Testis (tissue), 3 donors: ENCODE results near the gene EEFSEC. TPM values are rescaled to one million over a fixed set of nuclear protein-coding genes. Genes with fewer than 3 reads are reported as not detected.

ENCODE experiments used
- DNase-seq: peaks from one replicate; pipeline ENCODE4 v3.0.0-alpha.2; 2019
- H3K27ac ChIP-seq, 2 donors: fragments of 200-600 bp; sonication (generic); one replicate each; pipeline ENCODE4 v1.5.1; 2019
- H3K27me3 ChIP-seq: fragments of 200-600 bp; sonication (generic); one replicate; pipeline ENCODE4 v1.5.1; 2019
- H3K36me3 ChIP-seq: fragments of 200-600 bp; sonication (generic); one replicate; pipeline ENCODE4 v1.5.1; 2017; ENCODE audit warnings: low read depth; ENCODE audit errors: missing control alignments
- H3K4me1 ChIP-seq: fragments of 200-600 bp; sonication (generic); one replicate; pipeline ENCODE4 v1.5.1; 2019
- H3K4me3 ChIP-seq, 2 donors: fragments of 200-600 bp; sonication (generic); one replicate each; pipeline ENCODE4 v1.5.1; 2017 to 2019
- H3K9me3 ChIP-seq: fragments of 200-600 bp; sonication (generic); one replicate; pipeline ENCODE4 v1.5.1; 2017
- CTCF ChIP-seq, 3 experiments: fragments of 450-650 bp in 2 of 3; fragments of 200-600 bp in 1 of 3; sonication (generic) in 1 of 3; IDR thresholded peaks; one replicate each; pipeline ENCODE4 v1.5.1; 2016 to 2019; ENCODE audit warnings: antibody characterized with exemption in 3 of 3, mild to moderate bottlenecking in 2 of 3, moderate library complexity in 1 of 3
- POLR2A ChIP-seq: fragments of 450-650 bp; IDR thresholded peaks from one replicate; pipeline ENCODE4 v1.6.1; 2017; ENCODE audit warnings: antibody characterized with exemption, mild to moderate bottlenecking, moderate library complexity
- WGBS, 2 donors: methylation state at CpG; one replicate each; pipeline ENCODE4 v1.1.5; 2018; 5-methylcytosine and 5-hydroxymethylcytosine counted together
- intact Hi-C: fragments of 100-400 bp; cut with DNase I; formaldehyde crosslinking; loops from one replicate; pipeline ENCODE4 v1.15.1; 2023; ENCODE audit warnings: low total_unique reads
- polyA plus RNA-seq: library from polyadenylated mRNA; stranded (reverse); fragments of 350-450 nt; fragmentation: Illumina TruSeq; extraction: RNeasy Lipid Tissue Mini Kit (QIAGEN cat#74804); gene quantifications from one replicate; pipeline ENCODE4 v1.2.3, GENCODE V29; 2014; ENCODE audit warnings: low read depth, low replicate concordance; ENCODE audit not compliant: insufficient read depth
- total RNA-seq, 2 donors: library from RNA; depleted of rRNA; stranded (reverse); fragments of >200 nt; gene quantifications; one replicate each; pipeline ENCODE4 v1.2.3, GENCODE V29; 2016

EEFSEC gene
- total and polyA plus RNA-seq, 3 donors from 2014 or later = 35.4 to 40.3 (median 35.4) TPM

DNA sequence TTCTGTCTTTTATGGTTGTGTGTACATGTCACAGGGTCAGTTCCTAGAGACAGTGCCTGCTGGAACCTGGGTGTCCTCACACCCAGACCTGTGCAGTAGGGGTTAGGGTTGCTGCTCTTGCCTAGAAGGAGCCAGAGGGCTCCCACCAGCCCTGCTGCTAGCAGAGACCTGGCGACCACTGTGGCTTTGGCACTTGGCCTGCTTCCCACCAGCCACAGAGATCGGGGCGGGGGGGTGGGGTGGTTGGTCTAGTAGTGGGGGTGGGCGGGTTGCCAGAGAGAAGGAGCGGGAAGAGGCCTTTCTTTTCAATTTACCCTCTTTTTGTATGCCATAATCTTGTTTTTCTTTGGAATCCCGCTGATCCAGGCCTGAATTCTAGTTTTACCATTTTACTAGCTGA, 29.4 kb downstream of the EEFSEC start:
- H3K27ac ChIP-seq = no peak overlapping the region
- DNase-seq = no peak
- no peaks in the 10 kb centered on the region for H3K27me3 ChIP-seq
- H3K4me1 ChIP-seq = no peaks in the 10 kb centered on the region
- no peaks in the 10 kb centered on the region for H3K9me3 ChIP-seq
- no peak for TF ChIP-seq CTCF (IDR thresholded peaks at IDR 0.05)
- no peak for TF ChIP-seq POLR2A
- no peak overlapping the region for H3K4me3 ChIP-seq
- WGBS, 2 donors = 59 to 91% methylated on average over 6 of the region's 6 CpGs
- no peaks in the 10 kb centered on the region for H3K36me3 ChIP-seq
- intact Hi-C loops = no loop called here

GRCh38 chr3:128185630-128186447, 32.6 kb downstream of the EEFSEC start:
- 90 to 94% methylated on average over 3 of the region's 3 CpGs for WGBS, 2 donors
- H3K27me3 ChIP-seq = no peaks in the 10 kb centered on the region
- DNase-seq = no peak
- TF ChIP-seq POLR2A (no peak), CTCF (IDR thresholded peaks at IDR 0.05) (no peak)
- H3K9me3 ChIP-seq = no peaks in the 10 kb centered on the region
- H3K36me3 ChIP-seq = no peaks in the 10 kb centered on the region
- H3K4me1 ChIP-seq = no peaks in the 10 kb centered on the region
- H3K27ac ChIP-seq = no peak overlapping the region
- intact Hi-C loops = no loop called here
- H3K4me3 ChIP-seq = no peak overlapping the region

DNA sequence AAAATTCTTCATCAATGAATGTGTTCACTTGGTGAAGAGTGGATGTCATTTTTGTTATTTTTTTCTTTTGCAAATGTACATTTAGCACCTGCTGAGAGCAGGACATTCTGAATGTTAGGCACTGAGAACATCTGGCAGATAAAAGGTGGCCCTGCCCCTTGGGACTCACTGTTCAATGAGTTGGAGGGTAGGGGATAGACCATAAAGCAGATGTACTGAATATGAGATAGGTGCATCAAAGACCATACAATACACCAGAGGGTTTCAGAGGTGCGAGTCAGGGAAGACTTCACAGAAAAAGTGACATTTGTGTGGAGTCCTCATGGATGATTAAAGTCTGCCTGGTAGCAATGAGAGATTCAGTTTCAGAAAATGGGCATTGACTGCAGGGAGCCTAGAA, 34.2 kb downstream of the EEFSEC start:
- Histone ChIP-seq H3K27ac (no peak overlapping the region), H3K36me3 (no peaks in the 10 kb centered on the region), H3K4me1 (no peaks in the 10 kb centered on the region), H3K9me3 (no peaks in the 10 kb centered on the region), H3K27me3 (no peaks in the 10 kb centered on the region), H3K4me3 (no peak overlapping the region)
- WGBS, 2 donors = 100% methylated on average over 1 of the region's 1 CpG
- intact Hi-C loops = no loop called here
- TF ChIP-seq POLR2A (no peak), CTCF (IDR thresholded peaks at IDR 0.05) (no peak)
- no peak for DNase-seq

- Histone ChIP-seq H3K36me3 (no peaks in the 10 kb centered on the region), H3K9me3 (no peaks in the 10 kb centered on the region), H3K4me1 (no peaks in the 10 kb centered on the region), H3K27ac (no peak overlapping the region), H3K27me3 (no peaks in the 10 kb centered on the region), H3K4me3 (no peak overlapping the region)
- 81 to 85% methylated on average over 4 of the region's 4 CpGs for WGBS, 2 donors
- intact Hi-C loops = no loop called here
- DNase-seq = no peak
- TF ChIP-seq POLR2A = no peak
- no peak for TF ChIP-seq CTCF (IDR thresholded peaks at IDR 0.05)
These were observed 35.0 kb downstream of the EEFSEC start for GRCh38 chr3:128188326-128188725.

- Histone ChIP-seq H3K4me1 (no peaks in the 10 kb centered on the region), H3K27me3 (no peaks in the 10 kb centered on the region), H3K27ac (no peak overlapping the region), H3K4me3 (no peak overlapping the region), H3K36me3 (no peaks in the 10 kb centered on the region), H3K9me3 (no peaks in the 10 kb centered on the region)
- 81 to 92% methylated on average over 4 of the region's 4 CpGs for WGBS, 2 donors
- no peak for DNase-seq
- TF ChIP-seq POLR2A (no peak), CTCF (IDR thresholded peaks at IDR 0.05) (no peak)
- intact Hi-C loops = no loop called here
These were observed 35.7 kb downstream of the EEFSEC start for GRCh38 chr3:128188956-128189355.
